ENCODE measurements around the gene NTN3. TPM values are rescaled to one million over a fixed set of nuclear protein-coding genes. Genes with fewer than 3 reads are reported as not detected.

NTN3 gene
- total RNA-seq, 1 donor from 2014 or later: 5.4 TPM

DNA sequence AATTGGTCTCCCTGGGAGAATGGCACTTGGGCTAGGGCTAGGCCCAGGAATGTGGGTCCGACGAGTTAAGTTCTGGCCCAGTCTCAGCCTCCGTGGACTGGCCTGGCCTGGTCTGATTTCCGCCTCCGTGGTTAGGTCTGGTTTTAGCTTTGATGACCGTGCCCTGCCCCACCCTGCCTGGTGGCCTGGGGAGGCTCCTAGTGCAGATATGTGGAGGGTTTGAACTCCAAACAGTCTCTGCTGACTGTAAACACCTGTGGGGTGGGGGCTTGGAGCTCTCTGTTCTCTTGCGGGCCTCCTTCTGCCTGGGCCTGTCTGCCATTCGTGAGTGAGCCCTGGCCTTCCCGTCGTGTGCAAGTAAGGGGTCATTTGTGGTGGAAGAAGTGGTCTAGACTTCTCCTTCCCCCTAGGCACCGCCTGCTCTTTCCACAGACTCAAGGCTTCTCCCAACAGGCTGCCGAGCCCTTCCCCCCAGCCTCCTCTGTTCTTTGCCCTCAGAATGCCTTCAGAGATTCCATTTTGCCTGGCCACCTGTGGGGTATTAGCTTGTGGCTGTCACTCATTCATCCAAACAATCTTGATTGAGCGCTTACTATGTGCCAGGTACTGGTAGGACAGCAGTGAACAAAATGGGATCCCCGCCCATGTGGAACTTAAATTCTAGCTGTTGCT is 44.2 kb downstream of the NTN3 start:
- Mint-ChIP-seq H3K9me3 (ENCODE audit: unreplicated experiment) (peaks cover 30% of the 10 kb centered on the region), H3K4me3 (ENCODE audit: unreplicated experiment) (peak overlapping the region; percentile 90), H3K27ac (ENCODE audit: unreplicated experiment) (peak overlapping the region; percentile 79), H3K27me3 (ENCODE audit: unreplicated experiment) (peaks cover 32% of the 10 kb centered on the region), H3K4me1 (ENCODE audit: low read depth, unreplicated experiment) (peaks cover 22% of the 10 kb centered on the region), H3K36me3 (ENCODE audit: unreplicated experiment) (no peaks in the 10 kb centered on the region)
- no peak for DNase-seq
- TF ChIP-seq, protein P1, sequence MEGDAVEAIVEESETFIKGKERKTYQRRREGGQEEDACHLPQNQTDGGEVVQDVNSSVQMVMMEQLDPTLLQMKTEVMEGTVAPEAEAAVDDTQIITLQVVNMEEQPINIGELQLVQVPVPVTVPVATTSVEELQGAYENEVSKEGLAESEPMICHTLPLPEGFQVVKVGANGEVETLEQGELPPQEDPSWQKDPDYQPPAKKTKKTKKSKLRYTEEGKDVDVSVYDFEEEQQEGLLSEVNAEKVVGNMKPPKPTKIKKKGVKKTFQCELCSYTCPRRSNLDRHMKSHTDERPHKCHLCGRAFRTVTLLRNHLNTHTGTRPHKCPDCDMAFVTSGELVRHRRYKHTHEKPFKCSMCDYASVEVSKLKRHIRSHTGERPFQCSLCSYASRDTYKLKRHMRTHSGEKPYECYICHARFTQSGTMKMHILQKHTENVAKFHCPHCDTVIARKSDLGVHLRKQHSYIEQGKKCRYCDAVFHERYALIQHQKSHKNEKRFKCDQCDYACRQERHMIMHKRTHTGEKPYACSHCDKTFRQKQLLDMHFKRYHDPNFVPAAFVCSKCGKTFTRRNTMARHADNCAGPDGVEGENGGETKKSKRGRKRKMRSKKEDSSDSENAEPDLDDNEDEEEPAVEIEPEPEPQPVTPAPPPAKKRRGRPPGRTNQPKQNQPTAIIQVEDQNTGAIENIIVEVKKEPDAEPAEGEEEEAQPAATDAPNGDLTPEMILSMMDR (IDR thresholded peaks at IDR 0.05; ENCODE audit: partially characterized antibody, unreplicated experiment): no peak

DNA sequence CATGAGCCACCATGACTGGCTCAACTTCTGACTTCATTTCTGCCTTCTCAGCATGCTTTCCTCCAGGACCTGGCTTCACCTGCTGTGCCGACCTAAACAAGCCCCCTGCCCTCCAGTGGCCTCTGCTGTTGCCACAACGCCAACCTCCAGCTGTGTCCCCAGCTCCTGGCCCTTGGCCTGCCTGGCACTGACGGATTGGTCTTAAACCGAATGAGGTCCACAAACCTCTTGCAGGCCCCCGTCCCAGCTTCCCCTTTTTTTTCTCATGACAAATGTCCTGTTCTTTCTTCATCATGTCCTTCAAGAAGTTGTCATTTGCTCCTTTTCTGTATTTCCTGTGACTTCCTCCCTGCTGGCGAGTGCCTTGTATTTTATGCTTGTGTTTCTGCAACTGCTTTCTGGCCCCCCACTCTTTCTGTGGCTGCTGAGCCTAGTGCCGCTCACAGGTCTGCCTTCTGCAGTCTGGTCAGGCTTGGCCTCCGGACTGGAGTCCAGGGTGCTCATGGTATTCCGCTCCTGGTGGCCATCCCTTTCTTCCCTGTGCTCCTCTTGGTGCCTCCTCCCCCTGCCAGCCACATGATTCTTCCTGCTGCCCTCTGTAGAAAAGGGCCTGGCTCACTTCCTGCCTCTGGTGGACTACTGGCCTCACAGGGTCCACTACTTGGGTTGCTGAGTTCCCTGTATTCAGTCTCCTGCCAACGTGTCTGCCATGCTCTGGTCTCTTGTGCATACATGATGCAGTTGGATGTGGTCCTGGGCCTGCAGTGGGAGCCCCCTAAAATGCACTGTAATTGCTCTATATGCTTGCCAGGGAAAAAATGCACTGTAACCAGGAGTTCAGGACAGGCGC is 45.5 kb downstream of the NTN3 start:
- TF ChIP-seq, protein P1 (IDR thresholded peaks at IDR 0.05; ENCODE audit: partially characterized antibody, unreplicated experiment): no peak
- H3K27ac Mint-ChIP-seq (ENCODE audit: unreplicated experiment): peak overlapping the region; percentile 67
- no peak for DNase-seq
- peaks cover 35% of the 10 kb centered on the region for H3K9me3 Mint-ChIP-seq (ENCODE audit: unreplicated experiment)
- peak overlapping the region; percentile 66 for H3K4me3 Mint-ChIP-seq (ENCODE audit: unreplicated experiment)
- peaks cover 37% of the 10 kb centered on the region for H3K27me3 Mint-ChIP-seq (ENCODE audit: unreplicated experiment)
- no peaks in the 10 kb centered on the region for H3K36me3 Mint-ChIP-seq (ENCODE audit: unreplicated experiment)
- H3K4me1 Mint-ChIP-seq (ENCODE audit: low read depth, unreplicated experiment): peaks cover 23% of the 10 kb centered on the region

- peaks cover 27% of the 10 kb centered on the region for H3K27me3 Mint-ChIP-seq (ENCODE audit: unreplicated experiment)
- no peaks in the 10 kb centered on the region for H3K36me3 Mint-ChIP-seq (ENCODE audit: unreplicated experiment)
- H3K9me3 Mint-ChIP-seq (ENCODE audit: unreplicated experiment): peaks cover 29% of the 10 kb centered on the region
- no peak for DNase-seq
- H3K4me1 Mint-ChIP-seq (ENCODE audit: low read depth, unreplicated experiment): peaks cover 23% of the 10 kb centered on the region
- peak overlapping the region; percentile 85 for H3K27ac Mint-ChIP-seq (ENCODE audit: unreplicated experiment)
- H3K4me3 Mint-ChIP-seq (ENCODE audit: unreplicated experiment): no peak overlapping the region
- TF ChIP-seq, protein P1 (IDR thresholded peaks at IDR 0.05; ENCODE audit: partially characterized antibody, unreplicated experiment): no peak
Observed at GRCh38 chr16:2517954-2518605, 47.0 kb downstream of the NTN3 start.

GRCh38 chr16:2518823-2519710 is 48.0 kb downstream of the NTN3 start:
- Mint-ChIP-seq H3K4me1 (ENCODE audit: low read depth, unreplicated experiment) (peaks cover 23% of the 10 kb centered on the region), H3K36me3 (ENCODE audit: unreplicated experiment) (no peaks in the 10 kb centered on the region), H3K27me3 (ENCODE audit: unreplicated experiment) (peaks cover 23% of the 10 kb centered on the region), H3K27ac (ENCODE audit: unreplicated experiment) (peak overlapping the region; percentile 90), H3K9me3 (ENCODE audit: unreplicated experiment) (peaks cover 26% of the 10 kb centered on the region), H3K4me3 (ENCODE audit: unreplicated experiment) (peak overlapping the region; percentile 79)
- TF ChIP-seq, protein P1 (IDR thresholded peaks at IDR 0.05; ENCODE audit: partially characterized antibody, unreplicated experiment): no peak
- DNase-seq: no peak
